NCI-H2196 (cell line): Measurements from ENCODE around the gene CAND1.

Experiments
- DNase-seq: peaks from one replicate; lab custom pipeline; 2025; ENCODE audit not compliant: unreplicated experiment; lab: John Stamatoyannopoulos, UW

The CAND1 gene

GRCh38 chr12:67280088-67280487, 10.9 kb downstream of the CAND1 start:
- DNase-seq, result no peak

- DNase-seq, result no peak
Measured at GRCh38 chr12:67280572-67280971, 11.4 kb downstream of the CAND1 start.

GRCh38 chr12:67284561-67284960, 15.4 kb downstream of the CAND1 start:
- DNase-seq, result no peak

- DNase-seq, result no peak
Measured at GRCh38 chr12:67286257-67286656, 17.1 kb downstream of the CAND1 start.

GRCh38 chr12:67287311-67287710, 18.2 kb downstream of the CAND1 start:
- DNase-seq, result no peak

- DNase-seq, result no peak
Measured at GRCh38 chr12:67288561-67288960, 19.4 kb downstream of the CAND1 start.

- no peak for DNase-seq
Measured at GRCh38 chr12:67290378-67290777, 21.2 kb downstream of the CAND1 start.

- no peak for DNase-seq
Measured at GRCh38 chr12:67299526-67299925, 30.4 kb downstream of the CAND1 start.

GRCh38 chr12:67299926-67300325, 30.8 kb downstream of the CAND1 start:
- no peak for DNase-seq

GRCh38 chr12:67302162-67302561, 33.0 kb downstream of the CAND1 start:
- no peak for DNase-seq

GRCh38 chr12:67305544-67305943, 36.4 kb downstream of the CAND1 start:
- DNase-seq, result no peak

- DNase-seq, result no peak
Measured at GRCh38 chr12:67306712-67307111, 37.6 kb downstream of the CAND1 start.

GRCh38 chr12:67315661-67316060, 46.5 kb downstream of the CAND1 start:
- DNase-seq, result no peak

- DNase-seq, result no peak
Measured at GRCh38 chr12:67318786-67319185, 49.6 kb downstream of the CAND1 start.

- no peak for DNase-seq
Measured at GRCh38 chr12:67319936-67320335, 50.8 kb downstream of the CAND1 start.

GRCh38 chr12:67320614-67321295, 51.6 kb downstream of the CAND1 start:
- no peak for DNase-seq

- no peak for DNase-seq
Measured at GRCh38 chr12:67322580-67322979, 53.4 kb downstream of the CAND1 start.

- DNase-seq, result no peak
Measured at GRCh38 chr12:67323007-67323406, 53.8 kb downstream of the CAND1 start.

- no peak for DNase-seq
Measured at GRCh38 chr12:67326637-67327036, 57.5 kb downstream of the CAND1 start.

GRCh38 chr12:67327466-67327865, 58.3 kb downstream of the CAND1 start:
- DNase-seq, result no peak

- no peak for DNase-seq
Measured at GRCh38 chr12:67331123-67331522, 62.0 kb downstream of the CAND1 start.

- DNase-seq, result no peak
Measured at GRCh38 chr12:67331828-67332227, 62.7 kb downstream of the CAND1 start.

GRCh38 chr12:67333649-67334048, 64.5 kb downstream of the CAND1 start:
- DNase-seq, result no peak
